Epithelial cell of esophagus (primary cell): ENCODE results near the gene NOTUM.

Experiments used
- DNase-seq: peaks from one replicate; pipeline ENCODE4 v3.0.0; 2010; ENCODE audit warnings: low read depth
- H3K4me3 ChIP-seq: 2 replicates; pipeline ENCODE4 v1.5.1; 2011; ENCODE audit warnings: mild to moderate bottlenecking, low read length, control low read depth
- TF ChIP-seq, protein P1 (sequence below): IDR thresholded peaks from 2 replicates; pipeline ENCODE4 v1.5.1; 2011; ENCODE audit warnings: low read depth, mild to moderate bottlenecking, low read length, control low read depth, inconsistent platforms; ENCODE audit not compliant: insufficient read depth; ENCODE audit errors: missing control alignments

NOTUM gene

DNA sequence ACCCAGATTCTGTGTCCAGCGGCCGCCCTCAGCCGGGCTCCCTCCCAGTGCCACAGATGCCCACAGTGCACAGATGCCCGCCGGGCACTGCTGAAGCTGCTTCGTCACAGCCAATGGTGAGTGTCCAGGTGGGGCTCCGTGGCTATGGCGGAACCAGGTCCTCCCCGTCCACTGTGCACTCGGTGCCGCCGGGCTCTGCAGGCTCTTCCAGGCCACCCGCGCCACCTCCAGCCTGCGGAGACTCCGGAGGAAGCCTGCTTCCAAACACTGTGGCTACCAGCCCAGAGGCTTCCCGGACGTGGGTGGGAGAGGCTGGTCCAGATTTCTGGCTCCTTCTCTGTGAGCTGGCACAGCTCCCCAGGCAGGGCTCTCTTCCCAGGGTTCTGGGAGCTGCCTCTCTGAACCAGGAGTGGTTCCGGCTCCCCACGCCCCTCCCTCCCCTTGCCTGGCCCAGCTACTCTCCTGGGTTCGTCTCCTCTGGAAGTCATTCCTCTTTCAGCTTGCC, 21.1 kb downstream of the NOTUM start:
- no peak overlapping the region for H3K4me3 ChIP-seq
- TF ChIP-seq, protein P1, sequence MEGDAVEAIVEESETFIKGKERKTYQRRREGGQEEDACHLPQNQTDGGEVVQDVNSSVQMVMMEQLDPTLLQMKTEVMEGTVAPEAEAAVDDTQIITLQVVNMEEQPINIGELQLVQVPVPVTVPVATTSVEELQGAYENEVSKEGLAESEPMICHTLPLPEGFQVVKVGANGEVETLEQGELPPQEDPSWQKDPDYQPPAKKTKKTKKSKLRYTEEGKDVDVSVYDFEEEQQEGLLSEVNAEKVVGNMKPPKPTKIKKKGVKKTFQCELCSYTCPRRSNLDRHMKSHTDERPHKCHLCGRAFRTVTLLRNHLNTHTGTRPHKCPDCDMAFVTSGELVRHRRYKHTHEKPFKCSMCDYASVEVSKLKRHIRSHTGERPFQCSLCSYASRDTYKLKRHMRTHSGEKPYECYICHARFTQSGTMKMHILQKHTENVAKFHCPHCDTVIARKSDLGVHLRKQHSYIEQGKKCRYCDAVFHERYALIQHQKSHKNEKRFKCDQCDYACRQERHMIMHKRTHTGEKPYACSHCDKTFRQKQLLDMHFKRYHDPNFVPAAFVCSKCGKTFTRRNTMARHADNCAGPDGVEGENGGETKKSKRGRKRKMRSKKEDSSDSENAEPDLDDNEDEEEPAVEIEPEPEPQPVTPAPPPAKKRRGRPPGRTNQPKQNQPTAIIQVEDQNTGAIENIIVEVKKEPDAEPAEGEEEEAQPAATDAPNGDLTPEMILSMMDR, result no peak
- no peak for DNase-seq

DNA sequence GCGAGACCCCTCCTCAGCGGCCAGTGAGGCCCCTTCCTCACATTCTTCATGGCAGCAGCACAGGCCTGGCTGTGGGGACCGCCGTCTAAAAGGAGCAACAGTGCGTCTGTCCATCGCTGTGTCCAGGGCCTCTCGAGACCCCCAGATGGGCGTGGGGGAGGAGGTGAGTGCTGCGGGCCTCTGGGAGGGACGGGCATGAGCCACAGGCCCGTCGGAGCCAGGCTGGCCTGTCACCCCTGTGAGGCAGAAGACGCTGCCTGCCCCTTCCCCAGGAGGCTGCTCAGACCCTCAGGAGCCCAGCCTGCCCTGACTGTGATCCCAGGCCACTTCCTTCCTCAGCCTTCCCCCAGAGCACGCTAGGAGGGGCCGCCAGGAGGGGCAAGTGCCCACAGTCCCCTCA, 21.8 kb downstream of the NOTUM start:
- no peak for DNase-seq
- TF ChIP-seq, protein P1, result no peak
- no peak overlapping the region for H3K4me3 ChIP-seq

DNA sequence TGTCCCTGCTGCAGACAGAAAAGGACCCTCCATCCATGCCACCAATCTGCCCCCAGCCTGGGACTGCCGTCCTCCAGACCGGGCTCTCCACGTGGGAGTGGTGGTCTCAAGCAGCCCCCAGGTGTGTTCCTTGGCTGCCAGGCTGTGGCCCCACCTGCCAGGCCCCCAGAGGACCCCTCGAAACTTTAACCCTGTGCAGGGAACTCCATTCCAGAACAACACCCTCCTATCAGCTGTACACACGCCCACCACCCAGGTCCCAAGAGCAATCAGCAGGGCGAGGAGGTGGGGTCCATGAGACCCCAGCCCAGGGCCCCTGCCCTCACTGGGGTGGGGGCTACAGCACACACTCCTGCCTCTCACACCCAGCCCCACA, 25.3 kb downstream of the NOTUM start:
- no peak for DNase-seq
- H3K4me3 ChIP-seq, result no peak overlapping the region
- TF ChIP-seq, protein P1, result no peak

DNA sequence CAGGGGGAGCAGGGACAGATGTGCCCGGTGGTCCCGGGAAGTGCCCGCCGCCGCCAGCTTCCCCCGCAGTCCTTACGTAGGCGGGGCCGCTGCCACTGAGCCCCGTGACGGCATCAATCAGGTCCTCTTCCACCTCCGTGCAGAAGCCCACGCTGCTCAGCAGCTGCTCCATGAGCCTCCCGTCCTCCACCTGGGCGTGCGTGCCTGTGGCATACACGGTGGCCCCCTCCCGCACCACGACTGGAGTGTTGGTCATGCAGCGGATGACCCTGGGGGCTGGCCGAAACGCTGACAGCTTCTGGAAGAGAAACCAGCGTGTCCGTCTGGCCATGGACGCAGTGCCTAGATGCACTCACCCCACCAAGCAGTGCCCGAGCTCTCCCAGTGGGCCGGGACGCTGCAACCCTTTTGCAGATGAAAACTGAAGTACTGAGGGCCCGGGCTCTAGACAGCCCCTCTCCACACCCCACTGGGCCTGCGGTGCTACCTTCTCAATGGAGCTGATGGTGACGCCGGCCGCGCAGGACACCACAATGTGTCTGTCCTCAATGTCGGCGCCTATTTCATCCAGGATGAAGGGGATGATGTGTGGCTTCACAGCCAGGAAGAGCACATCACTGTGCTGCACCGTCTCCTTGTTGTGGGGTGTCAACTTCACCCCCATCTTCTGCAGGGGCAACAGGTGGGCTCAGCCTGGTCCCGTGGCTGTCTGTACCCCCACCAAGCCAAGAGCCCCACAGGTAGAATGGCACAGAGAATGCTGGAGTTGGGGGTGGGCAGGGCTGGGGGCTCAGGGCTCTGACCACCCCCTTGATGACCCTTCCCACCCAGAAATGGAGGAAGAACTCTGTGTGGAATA, 25.9 kb downstream of the NOTUM start:
- TF ChIP-seq, protein P1, result no peak
- H3K4me3 ChIP-seq, result no peak overlapping the region
- no peak for DNase-seq

DNA sequence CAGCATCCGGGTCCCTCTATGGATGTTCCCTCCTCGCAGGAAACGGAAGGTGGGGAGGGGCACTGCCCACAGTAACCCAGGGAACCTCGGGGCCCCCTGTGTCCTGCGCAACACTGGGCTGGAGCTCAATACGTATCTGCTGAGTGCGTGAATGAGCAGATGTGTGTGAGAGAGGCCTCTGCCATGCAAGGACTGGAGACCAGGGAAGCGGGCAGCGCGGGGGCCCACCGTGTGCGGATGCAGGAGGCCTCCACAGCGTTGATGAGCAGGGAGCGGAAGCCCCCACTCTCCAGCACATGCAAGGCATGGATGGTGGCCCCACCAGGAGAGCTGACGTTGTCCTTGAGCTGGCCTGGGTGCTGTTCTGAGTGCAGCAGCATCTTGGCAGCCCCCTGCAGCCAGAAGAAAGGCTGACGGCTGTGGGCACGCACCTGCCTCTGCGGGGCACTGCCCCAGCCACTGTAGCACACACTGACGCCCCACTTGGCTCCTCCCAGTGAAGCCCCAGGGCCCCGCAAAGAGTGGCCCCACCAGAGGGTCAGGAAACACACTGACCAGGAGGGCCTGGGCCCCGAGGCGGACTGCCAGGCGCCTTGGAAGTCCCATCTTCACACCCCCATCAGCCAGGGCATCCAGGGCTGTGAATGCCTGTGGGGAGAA, 26.8 kb downstream of the NOTUM start:
- DNase-seq, result no peak
- TF ChIP-seq, protein P1, result no peak
- no peak overlapping the region for H3K4me3 ChIP-seq

DNA sequence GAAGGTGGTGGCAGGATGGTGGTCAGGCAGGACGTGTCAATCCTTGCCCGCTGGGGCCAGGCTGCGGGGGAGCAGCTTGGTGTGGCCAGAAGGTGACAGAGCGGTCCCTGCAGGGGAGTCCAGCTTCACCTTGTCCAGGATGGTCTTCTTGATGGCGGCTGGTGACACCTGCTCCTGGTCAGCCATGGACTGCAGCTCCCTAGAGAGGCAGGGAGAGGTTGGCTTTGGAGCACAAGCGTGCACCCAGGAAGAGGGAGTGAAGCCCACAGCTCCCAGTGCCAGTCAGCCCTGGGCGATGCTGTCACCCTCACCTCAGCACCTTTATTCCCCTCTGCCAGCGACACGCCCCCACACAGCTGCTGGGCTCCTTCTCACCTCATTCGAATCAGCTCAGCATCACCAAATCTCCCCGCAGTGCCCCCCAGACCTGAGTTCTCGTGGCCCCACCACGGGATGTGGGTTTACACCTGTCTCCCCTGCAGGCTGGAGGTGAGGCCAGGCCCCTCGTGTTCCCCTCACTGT, 27.7 kb downstream of the NOTUM start:
- TF ChIP-seq, protein P1, result no peak
- no peak for DNase-seq
- no peak overlapping the region for H3K4me3 ChIP-seq
